Measurements from ENCODE around the gene ABCA1.

ABCA1 gene

DNA sequence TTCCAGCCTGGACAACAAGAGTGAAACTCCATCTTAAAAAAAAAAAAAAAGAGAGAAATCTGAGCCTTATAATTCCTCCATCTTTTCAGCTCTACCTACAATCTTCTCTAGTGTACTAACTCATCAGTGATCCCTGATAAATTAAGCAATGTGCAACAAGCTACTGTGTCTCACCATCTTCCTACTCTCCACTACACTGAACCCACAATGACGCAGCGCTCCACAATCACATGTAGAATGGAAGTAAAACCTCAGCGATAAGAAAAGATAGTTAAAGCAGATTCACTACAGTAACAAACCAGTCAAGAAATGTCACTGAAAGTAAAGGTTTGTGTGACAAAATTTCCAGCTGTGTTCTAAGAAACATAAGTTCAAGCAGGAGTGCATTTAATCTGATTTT, 13.5 kb downstream of the ABCA1 start:
- Histone ChIP-seq H3K4me2 (ENCODE audit: low read depth, low read length, poor library complexity, severe bottlenecking) (no peak overlapping the region), H3K36me3 (ENCODE audit: low read length) (no peaks in the 10 kb centered on the region), H4K20me1 (ENCODE audit: low read depth, low read length) (no peaks in the 10 kb centered on the region), H3K79me2 (ENCODE audit: insufficient read depth, low read length) (no peaks in the 10 kb centered on the region), H3K9me3 (ENCODE audit: insufficient read depth, low read length) (no peaks in the 10 kb centered on the region), H3K9ac (ENCODE audit: low read length) (no peak overlapping the region), H3K9me2 (replicated peaks; ENCODE audit: insufficient read depth, low read length) (no peaks in the 10 kb centered on the region), H3K4me3 (ENCODE audit: insufficient read depth, low read length, poor library complexity, severe bottlenecking) (no peak overlapping the region), H3K27ac (ENCODE audit: low read depth, low read length) (no peak overlapping the region), H3K27me3 (ENCODE audit: low read length) (peaks cover 2% of the 10 kb centered on the region; the same call in 1 of the 2 replicates), H3F3A (ENCODE audit: insufficient read depth) (no peaks in the 10 kb centered on the region), H2AFZ (ENCODE audit: low read depth, low read length, severe bottlenecking) (no peak overlapping the region)
- TF ChIP-seq, protein P1, sequence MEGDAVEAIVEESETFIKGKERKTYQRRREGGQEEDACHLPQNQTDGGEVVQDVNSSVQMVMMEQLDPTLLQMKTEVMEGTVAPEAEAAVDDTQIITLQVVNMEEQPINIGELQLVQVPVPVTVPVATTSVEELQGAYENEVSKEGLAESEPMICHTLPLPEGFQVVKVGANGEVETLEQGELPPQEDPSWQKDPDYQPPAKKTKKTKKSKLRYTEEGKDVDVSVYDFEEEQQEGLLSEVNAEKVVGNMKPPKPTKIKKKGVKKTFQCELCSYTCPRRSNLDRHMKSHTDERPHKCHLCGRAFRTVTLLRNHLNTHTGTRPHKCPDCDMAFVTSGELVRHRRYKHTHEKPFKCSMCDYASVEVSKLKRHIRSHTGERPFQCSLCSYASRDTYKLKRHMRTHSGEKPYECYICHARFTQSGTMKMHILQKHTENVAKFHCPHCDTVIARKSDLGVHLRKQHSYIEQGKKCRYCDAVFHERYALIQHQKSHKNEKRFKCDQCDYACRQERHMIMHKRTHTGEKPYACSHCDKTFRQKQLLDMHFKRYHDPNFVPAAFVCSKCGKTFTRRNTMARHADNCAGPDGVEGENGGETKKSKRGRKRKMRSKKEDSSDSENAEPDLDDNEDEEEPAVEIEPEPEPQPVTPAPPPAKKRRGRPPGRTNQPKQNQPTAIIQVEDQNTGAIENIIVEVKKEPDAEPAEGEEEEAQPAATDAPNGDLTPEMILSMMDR (IDR thresholded peaks at IDR 0.05; ENCODE audit: insufficient read depth, low read length, poor library complexity, severe bottlenecking) = no peak
- no peak for TF ChIP-seq EZH2phosphoT487 (conservative IDR thresholded peaks at IDR 0.05; ENCODE audit: low read length)

DNA sequence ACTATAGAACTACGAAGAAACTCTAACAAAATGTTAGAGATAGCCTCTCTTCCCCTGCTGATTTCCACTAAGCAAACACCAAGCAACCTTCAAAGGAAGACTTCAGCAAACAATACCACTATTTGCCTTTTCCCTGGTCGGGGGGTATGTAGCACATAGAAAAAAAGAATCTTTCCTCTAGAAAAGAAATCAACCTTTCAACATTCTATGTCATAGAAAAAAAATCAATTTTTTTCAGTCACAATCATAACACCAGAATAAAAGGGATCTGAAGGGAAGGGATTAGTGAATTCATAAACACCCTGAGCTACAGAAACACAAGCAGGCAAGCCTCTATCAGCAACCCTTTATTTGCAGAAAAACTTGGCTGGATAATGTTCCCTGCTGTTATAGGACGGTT, 15.3 kb downstream of the ABCA1 start:
- Histone ChIP-seq H3K79me2 (ENCODE audit: insufficient read depth, low read length) (no peaks in the 10 kb centered on the region), H3K27ac (ENCODE audit: low read depth, low read length) (no peak overlapping the region), H3K36me3 (ENCODE audit: low read length) (no peaks in the 10 kb centered on the region), H3K9ac (ENCODE audit: low read length) (no peak overlapping the region), H3K4me2 (ENCODE audit: low read depth, low read length, poor library complexity, severe bottlenecking) (no peak overlapping the region), H4K20me1 (ENCODE audit: low read depth, low read length) (no peaks in the 10 kb centered on the region), H3K9me3 (ENCODE audit: insufficient read depth, low read length) (no peaks in the 10 kb centered on the region), H3K9me2 (replicated peaks; ENCODE audit: insufficient read depth, low read length) (no peaks in the 10 kb centered on the region), H3F3A (ENCODE audit: insufficient read depth) (no peaks in the 10 kb centered on the region), H3K4me3 (ENCODE audit: insufficient read depth, low read length, poor library complexity, severe bottlenecking) (no peak overlapping the region), H3K27me3 (ENCODE audit: low read length) (peaks cover 2% of the 10 kb centered on the region; the same call in 1 of the 2 replicates), H2AFZ (ENCODE audit: low read depth, low read length, severe bottlenecking) (no peak overlapping the region)
- TF ChIP-seq EZH2phosphoT487 (conservative IDR thresholded peaks at IDR 0.05; ENCODE audit: low read length) = no peak
- TF ChIP-seq, protein P1 (IDR thresholded peaks at IDR 0.05; ENCODE audit: insufficient read depth, low read length, poor library complexity, severe bottlenecking) = no peak

DNA sequence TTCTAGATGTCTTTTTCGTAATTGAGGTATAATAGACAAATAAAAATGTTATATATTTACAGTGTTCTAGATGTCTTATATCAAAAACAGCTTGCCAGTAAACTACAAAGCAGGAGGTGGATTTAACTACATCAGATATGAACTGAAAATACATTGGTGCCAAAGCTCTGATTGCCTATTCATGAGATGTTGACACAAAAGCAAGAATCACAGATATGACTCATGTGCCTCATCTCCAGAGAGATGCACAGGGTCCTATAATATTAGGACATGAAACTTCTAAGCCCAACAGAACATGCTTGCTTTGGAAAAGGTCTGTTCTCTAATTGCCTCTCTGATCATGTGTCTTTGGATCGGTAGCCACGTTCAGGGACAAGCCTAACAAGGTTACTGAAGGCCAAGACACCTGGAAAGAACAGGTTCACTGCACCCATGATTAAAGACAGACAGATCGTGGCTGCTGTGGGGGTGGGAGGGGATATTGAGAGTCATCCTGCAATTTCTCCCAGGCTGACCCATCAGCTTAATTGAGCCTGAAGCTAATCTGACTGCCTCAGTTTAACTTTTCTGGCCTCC, 16.8 kb downstream of the ABCA1 start:
- H4K20me1 ChIP-seq (ENCODE audit: low read depth, low read length) = no peaks in the 10 kb centered on the region
- H3K27me3 ChIP-seq (ENCODE audit: low read length) = peaks cover 2% of the 10 kb centered on the region; the same call in 1 of the 2 replicates
- no peaks in the 10 kb centered on the region for H3F3A ChIP-seq (ENCODE audit: insufficient read depth)
- H3K9me3 ChIP-seq (ENCODE audit: insufficient read depth, low read length) = no peaks in the 10 kb centered on the region
- TF ChIP-seq, protein P1 (IDR thresholded peaks at IDR 0.05; ENCODE audit: insufficient read depth, low read length, poor library complexity, severe bottlenecking) = no peak
- no peak for TF ChIP-seq EZH2phosphoT487 (conservative IDR thresholded peaks at IDR 0.05; ENCODE audit: low read length)
- no peak overlapping the region for H2AFZ ChIP-seq (ENCODE audit: low read depth, low read length, severe bottlenecking)
- H3K4me3 ChIP-seq (ENCODE audit: insufficient read depth, low read length, poor library complexity, severe bottlenecking) = no peak overlapping the region
- H3K36me3 ChIP-seq (ENCODE audit: low read length) = no peaks in the 10 kb centered on the region
- no peaks in the 10 kb centered on the region for H3K9me2 ChIP-seq (replicated peaks; ENCODE audit: insufficient read depth, low read length)
- H3K4me2 ChIP-seq (ENCODE audit: low read depth, low read length, poor library complexity, severe bottlenecking) = no peak overlapping the region
- no peaks in the 10 kb centered on the region for H3K79me2 ChIP-seq (ENCODE audit: insufficient read depth, low read length)
- no peak overlapping the region for H3K9ac ChIP-seq (ENCODE audit: low read length)
- no peak overlapping the region for H3K27ac ChIP-seq (ENCODE audit: low read depth, low read length)

Measured in SU-DHL-6 (cell line).